SIG-M5 treated with dmso at 0.1 percent for 504 hours (cell line): ENCODE measurements around the gene ALOX5.

Source experiments
- DNase-seq: peaks from one replicate; lab custom pipeline; 2025; ENCODE audit not compliant: unreplicated experiment; lab: John Stamatoyannopoulos, UW

Gene ALOX5

DNA sequence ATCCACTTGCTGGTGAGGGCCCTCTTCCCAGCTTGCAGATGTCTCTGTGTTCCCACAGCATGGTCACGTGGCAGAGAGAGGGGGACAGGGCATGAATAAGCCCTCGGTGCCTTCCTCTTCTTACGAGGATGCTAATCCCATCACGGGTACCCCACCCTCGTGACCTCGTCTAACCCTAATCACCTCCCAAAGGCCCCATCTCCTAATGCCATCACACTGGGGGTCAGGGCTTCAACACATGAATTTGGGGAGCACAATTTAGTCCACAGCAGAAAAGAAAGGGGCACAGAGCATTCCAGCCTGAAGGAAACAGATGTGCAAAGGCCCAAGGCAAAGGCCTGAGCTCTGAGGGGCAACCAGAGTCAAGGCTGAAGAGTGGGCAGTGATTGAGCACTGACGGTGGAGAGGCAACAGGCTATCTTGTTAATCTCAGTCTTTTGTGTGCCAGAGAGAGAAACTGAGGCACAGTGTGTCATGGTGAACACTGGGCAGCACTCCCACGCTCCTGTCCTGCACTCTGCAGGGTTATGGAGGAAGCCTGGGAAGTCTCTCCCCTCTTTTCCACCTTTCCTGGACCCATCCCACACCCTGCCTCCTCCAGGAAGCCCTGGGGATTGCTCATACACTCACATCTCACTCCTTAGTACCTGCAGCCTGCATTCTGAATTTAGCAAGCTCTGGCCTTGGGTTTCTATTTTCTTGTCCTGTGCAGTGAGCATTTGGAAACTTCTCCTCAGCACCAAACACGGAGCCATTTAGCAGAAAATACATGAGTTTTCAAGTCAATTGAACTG, 49.0 kb downstream of the ALOX5 start:
- no peak for DNase-seq

DNA sequence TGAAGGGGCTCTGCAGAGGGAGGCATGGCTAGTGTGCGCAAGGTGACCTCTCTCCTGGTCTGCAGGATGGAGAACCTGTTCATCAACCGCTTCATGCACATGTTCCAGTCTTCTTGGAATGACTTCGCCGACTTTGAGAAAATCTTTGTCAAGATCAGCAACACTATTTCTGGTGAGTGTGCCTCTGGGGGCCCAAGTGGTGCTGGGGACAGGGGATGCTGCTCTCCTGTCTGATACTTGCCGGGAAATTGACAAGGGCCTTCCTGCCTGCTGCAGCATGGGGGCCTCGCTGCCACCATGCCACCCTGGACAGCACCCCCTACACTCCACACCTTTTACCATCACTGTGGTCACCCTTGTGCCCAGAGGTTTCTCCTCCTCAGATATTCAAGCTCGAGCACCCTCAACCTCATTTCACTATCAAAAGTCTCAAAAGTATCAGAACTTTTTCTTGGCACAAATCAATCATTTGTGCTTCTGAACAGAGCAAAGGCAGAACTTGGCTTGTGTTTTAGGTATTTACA, 50.0 kb downstream of the ALOX5 start:
- no peak for DNase-seq

DNA sequence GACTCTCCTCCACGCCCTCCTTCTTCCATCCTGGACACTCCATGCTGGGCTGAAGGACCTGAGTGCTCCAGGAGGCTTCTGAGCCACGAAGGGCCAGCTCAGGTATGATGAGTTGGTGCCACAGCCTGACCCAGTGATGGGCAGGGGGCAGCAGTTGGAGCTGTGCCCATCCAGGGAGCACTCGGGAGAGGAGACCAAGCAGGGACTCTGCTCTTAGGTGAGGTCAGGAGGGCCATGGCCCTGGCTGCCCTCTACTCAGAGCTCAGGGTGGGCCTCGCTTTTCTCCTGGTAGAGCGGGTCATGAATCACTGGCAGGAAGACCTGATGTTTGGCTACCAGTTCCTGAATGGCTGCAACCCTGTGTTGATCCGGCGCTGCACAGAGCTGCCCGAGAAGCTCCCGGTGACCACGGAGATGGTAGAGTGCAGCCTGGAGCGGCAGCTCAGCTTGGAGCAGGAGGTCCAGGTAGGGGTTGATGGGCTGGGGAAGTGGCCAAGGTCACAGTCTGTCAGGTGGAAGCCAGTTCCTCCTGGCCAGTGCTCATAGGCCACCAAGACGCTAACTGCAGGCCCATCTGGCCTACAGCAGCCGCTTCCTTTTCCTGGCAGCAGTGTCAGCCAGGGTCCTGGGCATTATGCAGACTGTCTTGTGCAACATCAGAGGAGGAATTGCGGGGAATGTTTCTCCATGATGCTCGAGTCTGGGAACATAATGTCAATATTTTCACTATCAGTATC, 50.8 kb downstream of the ALOX5 start:
- DNase-seq = no peak

DNA sequence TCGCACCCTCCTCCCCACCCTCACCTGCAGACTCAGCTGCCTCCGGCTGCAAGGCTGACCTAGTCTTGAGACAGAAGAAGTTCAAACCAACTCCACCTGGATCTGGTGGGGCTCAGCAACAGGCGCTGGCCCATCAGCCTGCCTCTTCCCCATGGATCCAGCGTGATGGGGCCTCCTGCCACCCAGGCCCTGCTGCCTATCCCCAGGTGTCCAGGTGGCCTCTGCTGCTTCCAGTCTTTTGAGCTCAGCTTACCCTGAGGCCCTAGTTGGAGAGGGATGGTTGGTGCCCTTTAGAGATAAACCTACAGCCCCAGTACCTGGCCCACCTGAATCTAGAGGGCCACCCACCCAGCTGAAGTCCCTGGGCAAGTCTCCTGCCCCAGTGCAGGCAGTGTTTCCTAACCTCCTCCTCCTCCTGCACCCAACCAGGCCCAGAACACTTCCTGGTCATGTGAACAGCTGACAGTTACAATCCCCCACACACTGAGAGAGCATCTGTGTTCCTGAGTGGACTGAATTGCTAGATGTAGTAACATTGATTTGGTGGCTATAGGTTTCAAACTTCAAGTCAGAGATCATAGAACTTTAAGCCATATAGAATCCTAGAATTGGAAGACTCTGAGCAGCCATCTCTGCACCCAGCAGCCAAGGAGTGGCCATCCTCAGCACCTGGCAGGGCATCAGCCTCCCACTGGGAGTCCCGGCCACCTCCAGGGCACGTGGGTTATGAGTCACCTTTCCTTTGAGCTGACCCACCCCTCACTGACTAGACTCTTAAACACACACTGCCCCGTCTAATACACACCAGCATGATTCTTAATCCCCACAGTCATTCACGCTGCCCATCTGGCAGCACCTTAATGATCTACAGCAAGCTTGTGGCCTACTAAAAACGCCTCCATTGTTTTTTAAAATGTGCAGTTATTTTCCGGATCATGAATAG, 51.9 kb downstream of the ALOX5 start:
- no peak for DNase-seq

DNA sequence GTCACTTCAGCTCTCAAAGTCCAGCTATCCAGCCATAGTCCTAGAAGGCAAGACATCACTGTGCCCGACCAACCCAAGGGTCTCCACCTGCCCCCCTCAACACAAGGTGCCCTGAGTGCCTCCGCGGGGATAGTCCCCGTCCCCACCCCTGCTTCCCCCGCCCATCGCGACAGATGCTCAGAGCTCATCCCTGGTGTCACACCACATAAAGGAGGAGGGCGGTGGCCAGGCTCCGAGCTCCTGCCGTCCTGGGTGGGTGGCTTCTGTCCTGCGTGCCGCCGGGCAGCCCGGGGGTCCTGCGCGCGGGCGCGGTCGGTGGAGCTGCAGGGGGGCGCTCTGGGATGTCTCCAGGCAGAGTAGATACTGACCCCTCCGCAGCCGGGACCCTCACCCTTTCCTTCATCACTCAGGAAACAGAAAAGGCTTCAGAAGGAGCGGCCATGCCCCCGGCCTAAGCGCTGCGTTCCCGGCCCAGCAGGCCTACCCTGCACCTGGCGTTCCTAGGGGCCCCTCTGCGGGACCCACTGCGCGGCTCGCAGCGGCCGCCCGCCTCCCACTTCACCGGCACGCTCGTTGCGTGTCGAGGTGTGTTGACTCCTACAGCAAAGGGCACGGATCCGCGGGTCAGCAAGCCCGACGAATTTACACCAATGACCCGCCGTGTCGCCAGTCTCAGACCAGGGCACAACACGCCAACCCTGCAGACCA, 53.4 kb downstream of the ALOX5 start:
- DNase-seq = no peak

DNA sequence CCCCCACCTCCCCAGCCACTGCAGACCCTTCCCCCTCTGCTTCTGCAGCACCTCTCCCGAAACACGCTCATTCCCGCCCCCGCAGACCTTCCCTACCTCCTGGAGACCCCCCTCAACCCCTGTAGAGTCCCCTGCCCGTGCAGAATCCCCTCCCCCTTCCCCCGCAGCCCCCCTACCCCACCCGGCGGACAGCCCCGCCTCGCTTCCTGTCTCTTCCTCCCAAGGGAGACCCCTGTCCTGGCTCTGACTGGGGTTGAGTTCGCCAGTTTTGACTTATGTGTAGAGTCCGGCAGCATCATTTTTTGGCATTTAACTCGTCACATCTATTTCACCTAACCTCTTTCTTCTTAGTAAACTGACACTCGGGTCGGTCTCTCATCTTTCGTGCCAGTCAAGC, 54.0 kb downstream of the ALOX5 start:
- no peak for DNase-seq

DNA sequence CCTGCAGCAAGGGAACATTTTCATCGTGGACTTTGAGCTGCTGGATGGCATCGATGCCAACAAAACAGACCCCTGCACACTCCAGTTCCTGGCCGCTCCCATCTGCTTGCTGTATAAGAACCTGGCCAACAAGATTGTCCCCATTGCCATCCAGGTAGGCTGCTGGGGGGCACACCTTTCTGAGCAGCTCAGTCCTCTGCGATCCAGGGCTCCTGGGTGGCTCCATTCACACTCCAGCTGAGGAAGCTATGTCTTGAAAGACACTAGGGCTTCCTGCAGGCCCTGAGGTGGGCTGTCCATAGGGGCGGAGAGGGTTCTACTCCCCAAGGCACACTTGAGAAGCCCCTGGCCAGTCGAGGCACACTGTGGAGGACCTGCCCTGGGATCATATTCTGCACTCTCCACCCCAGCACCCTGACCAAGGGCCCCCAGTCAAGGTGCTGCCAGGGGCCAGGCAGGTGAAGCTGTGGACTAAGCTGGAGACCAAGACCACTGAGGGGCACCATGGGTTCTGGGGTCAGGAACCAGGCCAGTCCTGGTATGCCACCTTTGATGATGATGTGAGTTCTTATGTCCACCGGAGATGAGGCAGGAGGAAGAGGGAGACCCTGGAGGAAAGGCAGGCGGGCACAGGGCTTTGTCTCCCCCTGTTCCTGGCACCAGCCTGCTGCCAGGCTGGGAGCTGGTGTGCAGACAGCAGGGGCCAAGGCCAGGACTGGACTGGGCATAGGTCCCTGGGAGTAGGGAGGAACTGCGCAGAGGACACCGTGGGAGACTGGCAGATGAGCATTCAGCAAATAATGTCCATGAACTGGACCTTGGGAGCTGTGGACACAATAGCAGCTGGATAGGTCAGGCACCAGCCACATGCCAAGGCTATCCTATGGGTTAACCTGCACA, 54.8 kb downstream of the ALOX5 start:
- no peak for DNase-seq

DNA sequence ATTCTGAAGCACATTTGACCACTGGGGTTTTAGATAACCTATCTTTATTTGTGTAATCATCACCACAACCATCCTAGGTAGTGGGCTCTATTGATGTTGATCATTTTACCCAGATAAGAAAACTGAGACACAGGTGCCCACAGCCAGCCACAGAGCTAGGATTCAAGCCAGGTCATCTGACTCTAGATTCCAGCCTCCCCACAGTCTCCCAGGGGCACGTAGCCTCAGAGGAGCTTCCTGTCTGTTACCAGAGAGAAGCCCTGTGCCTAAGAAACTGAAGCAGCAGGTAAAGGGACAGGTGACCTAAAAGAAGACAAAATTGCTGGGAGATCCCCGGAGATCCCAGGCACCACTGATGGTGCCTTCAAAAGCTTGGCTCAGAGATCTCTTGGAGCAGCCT, 55.8 kb downstream of the ALOX5 start:
- no peak for DNase-seq

DNA sequence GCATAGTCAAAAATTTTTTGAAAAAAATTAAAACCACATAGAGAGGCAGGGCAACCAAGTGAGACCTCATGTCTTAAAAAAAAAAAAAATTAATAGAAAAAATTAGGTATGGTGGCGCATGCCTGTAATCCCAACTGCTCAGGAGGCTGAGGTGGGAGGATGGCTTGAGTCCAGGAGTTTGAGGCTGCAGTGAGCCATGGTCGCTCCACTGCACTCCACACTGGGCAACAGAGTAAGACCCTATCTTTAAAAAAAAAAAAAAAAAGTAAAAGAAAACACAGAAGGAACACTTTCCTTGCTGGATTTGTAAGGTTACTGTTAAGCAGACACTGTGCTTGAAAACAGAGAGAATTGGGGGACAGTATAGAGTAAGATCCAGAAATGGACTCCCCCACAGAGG, 58.1 kb downstream of the ALOX5 start:
- no peak for DNase-seq

DNA sequence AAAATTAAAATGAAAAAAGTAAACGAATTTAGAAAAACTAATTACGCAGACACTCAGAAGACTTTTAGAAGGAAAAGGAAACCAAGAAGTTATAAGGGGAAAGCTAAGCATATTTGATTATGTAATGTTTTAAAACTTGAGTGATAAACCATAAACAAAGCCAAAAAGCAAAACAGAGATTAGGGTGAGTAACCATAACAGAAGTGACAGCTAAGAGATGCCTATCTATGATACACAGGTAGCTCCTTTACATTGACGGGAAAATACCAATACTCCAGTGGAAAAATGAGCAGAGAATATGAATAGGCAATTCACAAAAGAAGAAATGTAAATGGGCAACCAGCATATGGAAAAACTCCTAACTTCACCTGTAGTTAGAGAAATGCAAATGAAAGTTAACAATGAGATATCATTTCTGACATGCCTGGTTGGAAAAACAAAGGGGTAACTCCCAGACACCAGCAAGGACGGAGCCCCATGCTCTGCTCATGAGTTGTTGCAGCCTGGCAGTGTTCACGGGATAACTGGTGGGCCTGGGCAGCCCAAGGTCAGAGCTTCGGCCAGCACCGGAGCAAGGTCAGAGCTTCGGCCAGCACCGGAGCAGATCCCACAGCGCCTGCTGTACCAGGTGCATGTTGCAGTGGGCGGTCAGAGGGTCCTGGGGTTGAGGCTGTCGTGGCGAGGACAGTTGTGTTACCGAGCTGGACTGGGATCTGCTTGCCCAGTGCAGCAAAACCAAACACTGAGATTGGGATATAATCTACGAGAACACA, 58.9 kb downstream of the ALOX5 start:
- DNase-seq = no peak

DNA sequence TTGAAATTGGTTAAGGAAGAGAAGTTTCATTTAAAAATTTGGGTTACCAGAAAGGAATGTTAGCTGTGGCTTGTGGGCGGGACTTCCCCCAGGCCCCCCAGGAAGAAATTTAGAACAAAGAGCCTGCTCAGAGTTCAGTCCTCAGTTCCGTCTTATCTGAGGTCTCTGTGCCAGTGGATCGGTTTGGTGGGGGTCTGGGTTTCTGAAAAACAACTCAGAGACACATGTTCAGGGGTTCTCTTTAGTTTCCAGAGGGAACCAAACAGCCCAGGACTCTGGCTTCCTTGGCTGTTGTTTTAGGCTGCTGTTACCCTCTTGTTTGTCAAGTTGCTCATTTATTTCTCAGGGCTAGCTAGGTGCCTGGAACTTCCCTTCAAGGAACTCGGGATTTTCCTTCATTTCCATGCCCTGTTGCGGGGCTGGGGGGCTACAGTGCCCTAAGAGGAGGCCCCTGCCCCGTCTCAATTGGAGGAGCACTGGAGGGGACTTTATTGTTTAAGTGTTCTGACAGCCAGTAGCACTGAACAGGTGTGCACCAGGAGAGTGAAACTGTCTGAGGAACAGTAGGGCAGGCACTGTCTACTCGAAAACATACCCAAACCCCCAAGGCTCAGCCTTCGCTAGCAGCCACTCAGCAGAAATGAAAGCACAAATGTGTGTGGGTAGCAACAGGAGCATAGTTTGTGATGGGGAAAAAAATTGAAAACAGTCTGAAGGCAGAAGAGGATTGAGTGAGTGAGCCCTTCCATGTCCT, 59.9 kb downstream of the ALOX5 start:
- no peak for DNase-seq

DNA sequence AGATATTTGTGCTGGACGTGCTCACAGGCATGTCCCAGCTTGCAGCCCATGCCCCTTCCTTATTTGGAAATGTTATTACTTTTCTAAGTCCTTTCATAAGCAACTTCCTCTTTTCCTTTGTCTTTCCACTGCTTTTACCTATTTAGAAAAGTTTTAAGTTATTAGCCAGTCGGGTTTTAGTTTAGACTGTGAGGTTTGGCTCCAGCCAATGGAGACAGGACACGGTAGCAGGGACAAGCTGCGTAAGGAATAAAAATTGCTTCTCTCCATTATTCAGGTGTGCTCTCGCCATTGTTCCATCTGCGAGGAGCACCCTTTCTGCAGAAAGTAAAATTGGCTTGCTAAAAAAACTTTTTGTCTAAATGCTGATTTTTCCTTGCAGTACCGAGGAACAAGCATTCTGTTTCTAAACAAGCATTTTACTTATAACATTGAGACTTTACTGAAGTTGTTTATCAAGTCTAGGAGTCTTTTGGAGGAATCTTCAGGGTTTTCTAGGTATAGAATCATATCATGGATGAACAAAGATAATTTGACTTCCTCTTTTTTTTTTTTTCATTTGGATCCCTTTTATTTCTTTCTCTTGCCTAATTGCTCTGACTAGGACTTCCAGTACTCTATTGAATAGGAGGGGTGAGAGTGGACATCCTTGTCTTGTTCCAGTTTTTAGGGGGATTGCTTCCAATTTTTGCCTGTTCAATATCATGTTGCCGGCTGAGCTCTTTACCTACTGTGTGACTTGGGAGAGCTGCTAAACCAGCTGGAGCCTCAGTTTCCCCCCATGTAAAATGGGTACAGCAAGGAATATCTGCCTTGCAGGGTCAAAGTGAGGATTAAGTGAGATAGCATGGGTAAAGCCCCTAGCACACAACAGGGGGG, 63.8 kb downstream of the ALOX5 start:
- no peak for DNase-seq

DNA sequence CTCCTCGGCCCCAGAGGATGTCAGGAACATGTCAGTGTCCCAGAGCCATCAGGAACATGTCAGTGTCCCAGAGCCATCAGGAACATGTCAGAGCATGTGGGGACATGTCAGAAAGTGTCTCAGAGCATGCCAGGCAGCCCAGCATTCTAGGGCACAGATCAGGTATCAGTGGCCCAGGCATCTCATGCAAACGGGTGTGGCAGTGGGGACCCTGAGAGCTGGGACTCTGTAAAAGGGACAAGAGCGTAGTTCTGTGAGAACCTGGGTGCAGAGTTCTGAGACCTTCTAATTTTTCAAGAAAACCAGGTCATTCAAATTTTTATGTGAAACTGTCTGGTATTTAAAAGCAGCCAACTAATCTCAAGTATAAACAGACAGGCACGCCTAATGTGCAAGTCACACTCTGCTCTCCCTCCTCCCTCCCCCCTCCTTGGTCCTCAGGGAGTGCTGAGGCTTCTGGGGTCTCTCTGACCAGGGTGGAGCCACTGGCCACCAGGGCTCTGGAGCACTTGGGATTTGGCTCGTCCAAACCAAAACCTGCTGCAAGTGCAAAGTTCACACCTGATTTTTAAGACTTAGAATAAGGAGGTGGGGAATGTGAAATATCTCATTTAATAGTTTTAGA, 64.6 kb downstream of the ALOX5 start:
- no peak for DNase-seq

DNA sequence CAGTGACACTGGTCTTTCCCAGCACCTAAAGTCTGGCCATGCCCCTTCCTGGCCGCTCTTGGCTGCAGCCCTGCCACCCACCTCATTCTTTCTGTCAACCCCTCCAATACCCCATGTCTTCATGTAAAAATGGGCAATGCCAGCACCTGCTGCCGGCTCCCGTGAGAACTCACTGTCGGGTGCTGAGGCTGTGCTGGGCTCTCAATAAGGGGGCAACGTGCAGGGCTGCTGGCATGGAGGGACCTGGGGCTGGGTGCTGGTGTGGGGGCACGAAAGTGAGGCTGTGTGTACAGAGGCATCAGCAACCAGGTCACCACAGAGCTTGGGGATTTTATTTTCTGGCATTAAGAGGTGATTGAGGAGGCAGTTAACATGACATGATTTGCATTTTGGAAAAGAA, 65.3 kb downstream of the ALOX5 start:
- DNase-seq = no peak

DNA sequence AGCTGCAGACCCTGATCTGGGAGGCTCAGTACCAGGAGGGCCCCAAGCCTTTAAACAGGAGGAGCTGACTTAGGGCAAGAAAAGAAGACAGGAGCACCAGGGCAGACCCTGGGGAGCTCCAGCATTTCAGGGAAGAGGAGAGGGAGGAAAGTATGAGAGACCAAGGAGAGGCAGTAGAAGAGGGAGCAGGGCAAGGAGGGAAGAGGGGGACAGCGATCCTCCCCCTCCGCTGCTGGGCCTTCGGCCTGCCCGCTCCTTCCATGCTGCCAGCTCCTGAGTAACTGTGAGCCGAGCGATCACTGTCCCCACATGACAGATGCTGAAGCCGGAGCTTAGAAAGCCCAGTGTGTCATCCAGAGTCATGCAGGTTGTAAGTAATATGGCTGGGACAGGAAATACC, 65.9 kb downstream of the ALOX5 start:
- DNase-seq = no peak

DNA sequence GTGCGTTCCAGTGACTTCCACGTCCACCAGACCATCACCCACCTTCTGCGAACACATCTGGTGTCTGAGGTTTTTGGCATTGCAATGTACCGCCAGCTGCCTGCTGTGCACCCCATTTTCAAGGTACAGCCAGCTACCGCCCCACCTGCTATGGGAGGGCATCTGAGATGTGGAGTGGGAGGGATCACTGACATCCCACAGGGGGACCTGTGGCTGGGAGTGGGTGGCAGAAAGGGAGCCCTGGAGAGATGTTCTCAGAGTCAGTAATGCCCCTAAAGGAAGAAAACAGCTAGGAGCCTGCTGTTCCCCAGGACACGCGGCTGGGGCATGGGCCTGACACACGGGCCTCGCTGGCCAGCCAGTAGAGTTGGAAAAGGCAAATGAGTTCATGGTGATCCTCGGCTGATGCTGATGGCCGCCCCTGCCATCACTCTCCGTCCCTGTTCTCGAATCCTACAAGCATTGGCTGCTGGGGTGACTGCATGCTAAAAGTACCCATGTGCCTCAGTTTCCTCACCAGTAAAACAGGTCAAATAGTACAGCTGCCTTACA, 66.6 kb downstream of the ALOX5 start:
- DNase-seq = no peak
